ENCODE results near the gene KRT72.

DNA sequence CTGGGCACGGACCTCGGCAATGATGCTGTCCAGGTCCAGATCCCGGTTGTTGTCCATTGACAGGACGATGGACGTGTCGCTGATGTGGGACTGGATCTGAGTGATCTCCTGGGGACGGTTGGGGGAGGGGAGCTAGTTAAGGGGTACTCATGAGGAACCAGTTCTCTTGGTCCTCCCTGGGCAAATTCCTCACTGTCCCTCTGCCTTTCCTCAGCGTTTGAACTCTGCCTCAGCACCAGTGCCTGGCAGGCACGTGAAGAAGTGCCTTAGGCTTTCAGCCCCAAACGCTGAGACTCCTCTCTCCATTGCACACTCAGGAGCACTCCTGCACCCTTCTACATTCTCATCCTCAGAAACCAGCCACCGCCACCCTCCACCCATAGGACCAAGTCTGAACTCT, 9.7 kb downstream of the KRT72 start:
- TF ChIP-seq EZH2 (IDR thresholded peaks at IDR 0.05; ENCODE audit: insufficient read depth, poor library complexity, severe bottlenecking) (no peak), EZH2phosphoT487 (IDR thresholded peaks at IDR 0.05; ENCODE audit: insufficient read depth, low read depth) (no peak)
